ENCODE measurements around the gene GOT1. TPM values are rescaled to one million over a fixed set of nuclear protein-coding genes. Genes with fewer than 3 reads are reported as not detected.

GOT1 gene
- total RNA-seq, 4 donors from 2014 or later: 18.4 to 35.0 (median 22.6) TPM

- intact Hi-C loops (cut with DNase I; ENCODE audit: low total_unique reads): loop anchor here (10.0 kb wide), 1 partner anchor 285 kb away; no protein-coding TSS in a partner anchor
- H3K4me1 ChIP-seq: no peaks in the 10 kb centered on the region
- TF ChIP-seq POLR2A (IDR thresholded peaks at IDR 0.05): no peak
- TF ChIP-seq CTCF (IDR thresholded peaks at IDR 0.05): no peak
- no peak for DNase-seq
- peak overlapping the region; percentile 47 to 89 for H3K27ac ChIP-seq
- no peaks in the 10 kb centered on the region for H3K36me3 ChIP-seq
- no peaks in the 10 kb centered on the region for H3K9me3 ChIP-seq
- no peaks in the 10 kb centered on the region for H3K27me3 ChIP-seq
- H3K4me3 ChIP-seq: peak overlapping the region; percentile 74 to 94
These were observed 341 bp downstream of the GOT1 start for GRCh38 chr10:99430116-99430450.

- intact Hi-C loops (cut with DNase I; ENCODE audit: low total_unique reads): loop anchor here (10.0 kb wide), 1 partner anchor 285 kb away; no protein-coding TSS in a partner anchor
- H3K4me1 ChIP-seq: no peaks in the 10 kb centered on the region
- H3K27me3 ChIP-seq: no peaks in the 10 kb centered on the region
- H3K36me3 ChIP-seq: no peaks in the 10 kb centered on the region
- no peaks in the 10 kb centered on the region for H3K9me3 ChIP-seq
- TF ChIP-seq CTCF (IDR thresholded peaks at IDR 0.05) (no peak), POLR2A (IDR thresholded peaks at IDR 0.05) (no peak)
- peak overlapping the region; percentile 74 to 94 for H3K4me3 ChIP-seq
- DNase-seq: no peak
- peak overlapping the region; percentile 47 to 89 for H3K27ac ChIP-seq
These were observed 818 bp downstream of the GOT1 start for GRCh38 chr10:99429517-99430095.

GRCh38 chr10:99427566-99428190, 2.7 kb downstream of the GOT1 start:
- no peaks in the 10 kb centered on the region for H3K36me3 ChIP-seq
- no peak for DNase-seq
- intact Hi-C loops (cut with DNase I; ENCODE audit: low total_unique reads): no loop called here
- no peak overlapping the region for H3K4me3 ChIP-seq
- H3K27me3 ChIP-seq: no peaks in the 10 kb centered on the region
- TF ChIP-seq POLR2A (IDR thresholded peaks at IDR 0.05): no peak
- no peak for TF ChIP-seq CTCF (IDR thresholded peaks at IDR 0.05)
- no peaks in the 10 kb centered on the region for H3K9me3 ChIP-seq
- no peak overlapping the region for H3K27ac ChIP-seq
- no peaks in the 10 kb centered on the region for H3K4me1 ChIP-seq

- Histone ChIP-seq H3K4me3 (no peak overlapping the region), H3K27me3 (no peaks in the 10 kb centered on the region), H3K9me3 (no peaks in the 10 kb centered on the region), H3K27ac (no peak overlapping the region), H3K4me1 (no peaks in the 10 kb centered on the region), H3K36me3 (no peaks in the 10 kb centered on the region)
- no peak for DNase-seq
- intact Hi-C loops (cut with DNase I; ENCODE audit: low total_unique reads): no loop called here
- TF ChIP-seq CTCF (IDR thresholded peaks at IDR 0.05): no peak
- TF ChIP-seq POLR2A (IDR thresholded peaks at IDR 0.05): no peak
These were observed 3.7 kb downstream of the GOT1 start for GRCh38 chr10:99426689-99427088.

GRCh38 chr10:99425204-99425603, 5.2 kb downstream of the GOT1 start:
- Histone ChIP-seq H3K27me3 (no peaks in the 10 kb centered on the region), H3K36me3 (no peaks in the 10 kb centered on the region), H3K9me3 (no peaks in the 10 kb centered on the region), H3K4me1 (no peaks in the 10 kb centered on the region), H3K27ac (no peak overlapping the region), H3K4me3 (no peak overlapping the region)
- TF ChIP-seq POLR2A (IDR thresholded peaks at IDR 0.05) (no peak), CTCF (IDR thresholded peaks at IDR 0.05) (no peak)
- intact Hi-C loops (cut with DNase I; ENCODE audit: low total_unique reads): no loop called here
- no peak for DNase-seq

Measured in uterus (tissue), 4 donors.